Endothelial cell of umbilical vein (primary cell): ENCODE data around the gene GMEB2. TPM values are rescaled to one million over a fixed set of nuclear protein-coding genes. Genes with fewer than 3 reads are reported as not detected.

Experiments used
- BruUV-seq: library from RNA; stranded (reverse); fragments of 400-500 nt; replicated peaks from 2 replicates; lab custom pipeline; 2021; lab: Mats Ljungman, UMichigan
- CTCF ChIA-PET: fragments of 300-600, 350-600 bp; sonication (Branson Sonifier 250); formaldehyde crosslinking; loops from one replicate; lab custom pipeline; 2021; ENCODE audit warnings: antibody characterized with exemption, inconsistent platforms; lab: Charles Lee
- POLR2A ChIA-PET: fragments of 300-600, 350-600 bp; sonication (Branson Sonifier 250); formaldehyde crosslinking; loops from one replicate; lab custom pipeline; 2021; ENCODE audit warnings: antibody characterized with exemption, inconsistent platforms; lab: Charles Lee
- DNase-seq: peaks from one replicate; pipeline ENCODE4 v3.0.0-alpha.2; 2011; ENCODE audit warnings: low read depth, low spot score
- FAIRE-seq: peaks from 2 replicates; lab custom pipeline; 2011; peaks lifted over from hg19 to GRCh38; lab: Jason Lieb, UNC
- H2AFZ ChIP-seq: 2 replicates; pipeline ENCODE4 v1.6.0; 2012; ENCODE audit warnings: low read depth, low read length, control low read depth, inconsistent platforms
- H3K27ac ChIP-seq: 2 replicates; pipeline ENCODE4 v1.5.1; 2011; ENCODE audit warnings: low read depth, mild to moderate bottlenecking, control low read depth, low read length, moderate library complexity; ENCODE audit not compliant: insufficient read depth
- H3K27me3 ChIP-seq, 2 experiments: 2 replicates each; pipeline versions ENCODE4 v1.6.0 to v1.6.1; 2011; ENCODE audit warnings: low read length in 2 of 2, mixed read lengths in 1 of 2; ENCODE audit not compliant: control insufficient read depth in 2 of 2, insufficient read depth in 2 of 2
- H3K36me3 ChIP-seq, 2 experiments: 2 replicates in 1 of 2; 3 replicates in 1 of 2; pipeline ENCODE4 v1.5.1; 2011; ENCODE audit warnings: low read length in 2 of 2, mild to moderate bottlenecking in 1 of 2, moderate library complexity in 1 of 2; ENCODE audit not compliant: control insufficient read depth in 2 of 2, insufficient read depth in 2 of 2; ENCODE audit errors: extremely low read depth in 1 of 2
- H3K4me1 ChIP-seq: 3 replicates; pipeline ENCODE4 v1.5.1; 2011; ENCODE audit warnings: mild to moderate bottlenecking, low read length; ENCODE audit not compliant: control insufficient read depth, insufficient read depth; ENCODE audit errors: extremely low read depth
- H3K4me2 ChIP-seq: 2 replicates; pipeline ENCODE4 v1.6.1; 2011; ENCODE audit warnings: low read length, control low read depth, mixed read lengths; ENCODE audit not compliant: insufficient read depth
- H3K4me3 ChIP-seq, 3 experiments: fragments of 200-600 bp in 1 of 3; sonication (generic), shearing (Covaris generic) in 1 of 3; replicated peaks in 1 of 3; 2 replicates each; pipeline ENCODE4 v1.5.1; 2011 to 2016; ENCODE audit warnings: control low read depth in 3 of 3, low read length in 3 of 3, mild to moderate bottlenecking in 2 of 3, inconsistent platforms in 1 of 3, low read depth in 1 of 3, moderate library complexity in 1 of 3; ENCODE audit not compliant: insufficient read depth in 1 of 3
- H3K79me2 ChIP-seq: 2 replicates; pipeline ENCODE4 v1.6.0; 2012; ENCODE audit warnings: low read length, inconsistent platforms; ENCODE audit not compliant: control insufficient read depth, insufficient read depth
- H3K9ac ChIP-seq: replicated peaks from 2 replicates; pipeline ENCODE3; 2011; ENCODE audit warnings: low read length, control low read depth; ENCODE audit not compliant: insufficient read depth; ENCODE audit errors: extremely low read depth
- H3K9me1 ChIP-seq: replicated peaks from 3 replicates; pipeline ENCODE4 v1.6.0; 2011; ENCODE audit warnings: mild to moderate bottlenecking, low read length; ENCODE audit not compliant: control insufficient read depth, insufficient read depth; ENCODE audit errors: extremely low read depth
- H3K9me3 ChIP-seq: replicated peaks from 2 replicates; pipeline ENCODE4 v1.5.1; 2012; ENCODE audit warnings: low read length, inconsistent platforms; ENCODE audit not compliant: control insufficient read depth, insufficient read depth
- H4K20me1 ChIP-seq: replicated peaks from 2 replicates; pipeline ENCODE3; 2011; ENCODE audit warnings: mild to moderate bottlenecking, low read length; ENCODE audit not compliant: control insufficient read depth, insufficient read depth; ENCODE audit errors: extremely low read depth
- EZH2 ChIP-seq: IDR thresholded peaks from 2 replicates; pipeline ENCODE4 v1.6.1; 2012; ENCODE audit warnings: borderline replicate concordance, low read depth, mild to moderate bottlenecking, moderate library complexity, low read length, inconsistent platforms; ENCODE audit not compliant: severe bottlenecking
- FOS ChIP-seq: IDR thresholded peaks from 2 replicates; pipeline ENCODE4 v1.6.1; 2011; ENCODE audit warnings: mild to moderate bottlenecking, low read length, moderate library complexity, borderline replicate concordance; ENCODE audit not compliant: insufficient read depth
- GATA2 ChIP-seq: IDR thresholded peaks from 2 replicates; pipeline ENCODE4 v1.7.0; 2011; ENCODE audit warnings: low read depth, mild to moderate bottlenecking, moderate library complexity, mixed read lengths, low read length; ENCODE audit not compliant: insufficient read length, insufficient read depth
- JUN ChIP-seq: IDR thresholded peaks from 2 replicates; pipeline ENCODE4 v1.6.1; 2011; ENCODE audit warnings: borderline replicate concordance, low read depth; ENCODE audit not compliant: insufficient read length, insufficient read depth
- POLR2A ChIP-seq: IDR thresholded peaks from 2 replicates; pipeline ENCODE4 v1.6.1; 2012; ENCODE audit warnings: low read depth, mild to moderate bottlenecking, control low read depth, low read length
- POLR2AphosphoS5 ChIP-seq: IDR thresholded peaks from 2 replicates; pipeline ENCODE4 v1.6.1; 2012; ENCODE audit warnings: low read depth, mild to moderate bottlenecking, control low read depth, low read length, moderate library complexity; ENCODE audit not compliant: insufficient read depth
- dilution Hi-C: fragments of 300-500 bp; cut with MboI; formaldehyde crosslinking; loops from one replicate; pipeline ENCODE4 v1.15.0; 2019; ENCODE audit warnings: low sequenced_read_pairs; ENCODE audit not compliant: extremely low pct_ligation_motif_present
- intact Hi-C: fragments of 100-400 bp; cut with micrococcal nuclease; formaldehyde crosslinking; loops from one replicate; pipeline ENCODE4 v1.10.0; 2022
- polyA plus RNA-seq, 4 experiments: library from polyadenylated mRNA; depleted of rRNA in 3 of 4; stranded (reverse) in 3 of 4; unstranded in 1 of 4; fragments of >200 nt; gene quantifications; 2 replicates each; pipeline versions ENCODE4 v1.2.1 to v1.2.3, GENCODE V29; 2011 to 2012; ENCODE audit warnings: missing spikeins in 1 of 4
- total RNA-seq: library from RNA; stranded (reverse); gene quantifications from 2 replicates; pipeline ENCODE4 v1.2.3, GENCODE V29; 2021
- TF ChIP-seq, protein P1 (sequence below): IDR thresholded peaks from 2 replicates; pipeline ENCODE4 v1.6.1; 2011; ENCODE audit not compliant: insufficient read depth, insufficient read length
- TF ChIP-seq, protein P2 (sequence below), 2 donors: IDR thresholded peaks; 1 replicate in 1 of 2; 2 replicates in 1 of 2; pipeline ENCODE4 v1.5.1; 2011; ENCODE audit warnings: low read length in 2 of 2, mild to moderate bottlenecking in 2 of 2, moderate library complexity in 2 of 2, control low read depth in 1 of 2, inconsistent platforms in 1 of 2, low read depth in 1 of 2; ENCODE audit not compliant: insufficient read depth in 1 of 2; ENCODE audit errors: extremely low read depth in 1 of 2

Gene GMEB2
- total and polyA plus RNA-seq, 2 donors (not counting 3 experiments of a cell fraction or from before 2014, with no cell fraction given), result 12.7 to 14.1 TPM

DNA sequence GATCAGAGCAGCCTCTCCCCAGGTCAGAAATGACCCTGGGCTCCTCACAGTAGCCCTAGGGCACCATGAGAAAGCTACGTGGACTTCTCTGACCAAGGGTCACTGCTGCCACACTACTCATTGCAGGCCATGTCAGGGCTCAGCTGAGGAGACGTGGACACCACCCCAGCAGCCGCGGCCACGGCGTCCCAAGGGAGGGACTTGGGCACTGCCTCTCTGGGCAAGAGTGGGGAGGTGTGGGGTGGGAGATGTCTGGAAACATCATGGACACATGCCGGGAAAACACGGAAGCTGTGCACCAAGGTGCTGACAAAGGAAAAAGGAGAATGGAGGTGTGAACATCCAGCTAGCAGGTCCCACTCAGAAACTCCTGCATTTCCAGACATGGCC is 9.0 kb downstream of the GMEB2 start:
- no peaks in the 10 kb centered on the region for H3K9me1 ChIP-seq
- no peak overlapping the region for H3K4me2 ChIP-seq
- H3K4me3 ChIP-seq, result no peak overlapping the region
- FAIRE-seq (no peak), DNase-seq (no peak)
- no peaks in the 10 kb centered on the region for H4K20me1 ChIP-seq
- BruUV-seq, result no TSS peak
- no peak overlapping the region for H3K9ac ChIP-seq
- TF ChIP-seq EZH2 (no peak), POLR2A (no peak), JUN (no peak), FOS (no peak), POLR2AphosphoS5 (no peak), GATA2 (no peak)
- TF ChIP-seq, protein P1, sequence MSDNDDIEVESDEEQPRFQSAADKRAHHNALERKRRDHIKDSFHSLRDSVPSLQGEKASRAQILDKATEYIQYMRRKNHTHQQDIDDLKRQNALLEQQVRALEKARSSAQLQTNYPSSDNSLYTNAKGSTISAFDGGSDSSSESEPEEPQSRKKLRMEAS, result no peak
- TF ChIP-seq, protein P2, sequence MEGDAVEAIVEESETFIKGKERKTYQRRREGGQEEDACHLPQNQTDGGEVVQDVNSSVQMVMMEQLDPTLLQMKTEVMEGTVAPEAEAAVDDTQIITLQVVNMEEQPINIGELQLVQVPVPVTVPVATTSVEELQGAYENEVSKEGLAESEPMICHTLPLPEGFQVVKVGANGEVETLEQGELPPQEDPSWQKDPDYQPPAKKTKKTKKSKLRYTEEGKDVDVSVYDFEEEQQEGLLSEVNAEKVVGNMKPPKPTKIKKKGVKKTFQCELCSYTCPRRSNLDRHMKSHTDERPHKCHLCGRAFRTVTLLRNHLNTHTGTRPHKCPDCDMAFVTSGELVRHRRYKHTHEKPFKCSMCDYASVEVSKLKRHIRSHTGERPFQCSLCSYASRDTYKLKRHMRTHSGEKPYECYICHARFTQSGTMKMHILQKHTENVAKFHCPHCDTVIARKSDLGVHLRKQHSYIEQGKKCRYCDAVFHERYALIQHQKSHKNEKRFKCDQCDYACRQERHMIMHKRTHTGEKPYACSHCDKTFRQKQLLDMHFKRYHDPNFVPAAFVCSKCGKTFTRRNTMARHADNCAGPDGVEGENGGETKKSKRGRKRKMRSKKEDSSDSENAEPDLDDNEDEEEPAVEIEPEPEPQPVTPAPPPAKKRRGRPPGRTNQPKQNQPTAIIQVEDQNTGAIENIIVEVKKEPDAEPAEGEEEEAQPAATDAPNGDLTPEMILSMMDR (IDR thresholded peaks at IDR 0.05; ENCODE audit: extremely low read depth in 1 of 2, insufficient read depth in 1 of 2, low read depth in 1 of 2, low read length in 2 of 2), result no peak
- no peaks in the 10 kb centered on the region for H3K4me1 ChIP-seq
- dilution Hi-C loops, result no loop called here
- intact Hi-C loops, result no loop called here
- no peaks in the 10 kb centered on the region for H3K9me3 ChIP-seq
- no peak overlapping the region for H3K27ac ChIP-seq
- H3K27me3 ChIP-seq, result no peaks in the 10 kb centered on the region
- H3K79me2 ChIP-seq, result peaks cover 25% of the 10 kb centered on the region
- CTCF ChIA-PET, result interaction anchor here (0.7 to 1.2 kb wide), 2 partner anchors 9 to 14 kb away, joined by 3 read pairs; partner anchors contain the start of gene GMEB2
- H2AFZ ChIP-seq, result no peak overlapping the region
- H3K36me3 ChIP-seq, result peaks cover 8 to 12% of the 10 kb centered on the region in 2 experiments
- POLR2A ChIA-PET, result no interaction called here
